Endothelial cell (in vitro differentiated cells): ENCODE results near the gene ANTXR1. TPM values are rescaled to one million over a fixed set of nuclear protein-coding genes. Genes with fewer than 3 reads are reported as not detected.

Source experiments
- DNase-seq: peaks from one replicate; pipeline ENCODE4 v3.0.0; 2021; ENCODE audit warnings: low spot score
- H3K27ac Mint-ChIP-seq: one replicate; pipeline ENCODE4 v1.8.0; 2021; ENCODE audit warnings: mixed read lengths, inconsistent platforms; ENCODE audit not compliant: unreplicated experiment
- H3K27me3 Mint-ChIP-seq: one replicate; pipeline ENCODE4 v1.8.0; 2021; ENCODE audit warnings: mild to moderate bottlenecking, moderate library complexity, mixed read lengths, inconsistent platforms; ENCODE audit not compliant: unreplicated experiment
- H3K36me3 Mint-ChIP-seq: one replicate; pipeline ENCODE4 v1.8.0; 2021; ENCODE audit warnings: mild to moderate bottlenecking, low read depth, mixed read lengths, inconsistent platforms; ENCODE audit not compliant: unreplicated experiment
- H3K4me1 Mint-ChIP-seq: one replicate; pipeline ENCODE4 v1.8.0; 2021; ENCODE audit warnings: mild to moderate bottlenecking, mixed read lengths, inconsistent platforms; ENCODE audit not compliant: unreplicated experiment
- H3K4me3 Mint-ChIP-seq: one replicate; pipeline ENCODE4 v1.8.0; 2021; ENCODE audit warnings: mild to moderate bottlenecking, mixed read lengths, inconsistent platforms; ENCODE audit not compliant: unreplicated experiment
- H3K9me3 Mint-ChIP-seq: one replicate; pipeline ENCODE4 v1.8.0; 2021; ENCODE audit warnings: mixed read lengths, inconsistent platforms; ENCODE audit not compliant: unreplicated experiment
- CTCF ChIP-seq: fragments of 200-600 bp; sonication (generic); IDR thresholded peaks from one replicate; pipeline ENCODE4 v1.5.0; 2021; ENCODE audit warnings: antibody characterized with exemption; ENCODE audit not compliant: unreplicated experiment
- total RNA-seq: library from RNA; stranded (reverse); fragmentation: NEBNext Ultra II Directional; extraction: Animal tissue kit (Norgen Biotek cat#: 25700); gene quantifications from one replicate; pipeline ENCODE4 v1.2.1, GENCODE V29; 2021; ENCODE audit not compliant: unreplicated experiment

The ANTXR1 gene
- total RNA-seq, 1 donor from 2014 or later: 7.5 TPM

DNA sequence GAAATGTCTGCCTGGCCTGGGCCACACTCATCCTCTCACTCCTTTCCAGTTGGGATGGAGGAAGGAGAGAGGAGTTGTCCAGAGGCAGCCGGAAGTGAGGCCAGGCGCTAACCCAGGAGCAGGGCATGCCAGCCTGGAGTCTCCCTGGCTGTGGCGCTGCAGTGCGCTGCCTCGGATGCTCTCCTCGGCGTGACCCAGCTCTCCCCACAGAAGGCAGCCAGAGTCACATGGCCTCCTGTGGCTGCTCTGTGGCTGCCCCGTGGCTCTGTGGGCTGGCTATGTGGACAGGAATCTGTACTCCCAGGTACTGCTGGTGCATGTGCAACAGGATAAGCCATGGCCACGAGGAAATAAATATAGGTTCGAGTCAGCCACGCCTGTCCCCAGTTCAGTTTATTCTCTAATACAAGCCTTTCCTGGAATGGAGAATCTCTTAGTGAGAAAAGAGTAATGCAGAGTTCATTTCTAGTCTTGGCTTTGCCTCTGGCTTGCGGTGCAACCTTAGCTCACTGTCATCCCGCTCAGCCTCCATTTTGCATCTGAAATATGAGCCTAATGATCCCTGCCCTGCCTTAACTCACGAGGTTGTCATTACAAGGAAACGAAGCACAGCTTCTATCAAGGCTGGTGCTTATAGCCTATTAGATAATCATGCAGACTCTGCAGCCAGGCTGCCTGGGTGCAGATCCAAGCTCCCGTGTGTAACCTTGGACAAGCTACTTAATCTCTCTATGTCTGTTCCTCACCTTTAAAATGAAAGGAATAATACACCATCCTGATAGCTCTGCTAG is 106.3 kb downstream of the ANTXR1 start:
- Mint-ChIP-seq H3K27ac (no peak overlapping the region), H3K27me3 (no peaks in the 10 kb centered on the region), H3K4me3 (no peak overlapping the region), H3K9me3 (no peaks in the 10 kb centered on the region), H3K4me1 (no peaks in the 10 kb centered on the region), H3K36me3 (no peaks in the 10 kb centered on the region)
- no peak for DNase-seq
- no peak for TF ChIP-seq CTCF

DNA sequence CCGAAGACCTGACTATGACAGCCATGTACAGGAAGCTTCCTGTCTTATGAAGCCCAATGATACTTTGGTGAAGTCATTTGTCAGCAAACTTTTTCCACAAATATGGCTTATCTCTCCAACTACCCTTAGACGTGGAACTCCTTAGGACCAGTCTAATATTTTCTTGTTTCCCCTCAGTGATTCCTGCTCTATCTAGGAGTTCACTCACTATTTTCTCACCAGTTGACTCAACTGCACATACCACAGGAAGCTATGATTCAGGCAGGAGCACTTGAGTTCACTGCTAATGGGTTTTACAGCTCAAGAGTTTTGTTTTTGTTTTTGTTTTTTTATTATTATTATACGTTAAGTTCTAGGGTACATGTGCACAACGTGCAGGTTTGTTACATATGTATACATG is 109.3 kb downstream of the ANTXR1 start:
- H3K4me1 Mint-ChIP-seq: no peaks in the 10 kb centered on the region
- H3K27ac Mint-ChIP-seq: no peak overlapping the region
- no peaks in the 10 kb centered on the region for H3K36me3 Mint-ChIP-seq

DNA sequence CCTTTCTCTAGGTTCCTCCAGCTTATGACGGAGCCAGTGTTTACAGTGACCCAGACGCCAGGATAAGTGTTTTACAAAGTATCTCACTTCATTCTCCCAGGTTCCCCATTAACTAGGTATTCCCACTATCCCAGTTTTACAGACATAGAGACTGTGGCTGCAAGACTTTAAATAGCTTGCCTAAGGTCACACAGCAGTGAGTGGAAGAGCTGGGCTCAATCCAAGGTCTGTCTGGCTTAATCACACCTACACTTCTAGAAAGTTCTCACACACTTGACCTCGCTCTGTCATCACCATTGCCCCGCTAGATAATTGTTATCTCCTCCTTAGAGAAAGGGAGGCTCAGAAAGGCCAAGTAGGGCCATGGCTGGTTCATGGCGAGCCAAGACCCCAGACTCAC is 110.2 kb downstream of the ANTXR1 start:
- H3K36me3 Mint-ChIP-seq: no peaks in the 10 kb centered on the region
- no peaks in the 10 kb centered on the region for H3K9me3 Mint-ChIP-seq
- no peaks in the 10 kb centered on the region for H3K27me3 Mint-ChIP-seq
- no peak for DNase-seq
- H3K4me1 Mint-ChIP-seq: no peaks in the 10 kb centered on the region
- H3K4me3 Mint-ChIP-seq: no peak overlapping the region
- TF ChIP-seq CTCF: no peak
- H3K27ac Mint-ChIP-seq: no peak overlapping the region

More for the DNA sequence above, 109.3 kb downstream of the ANTXR1 start:
- TF ChIP-seq CTCF: no peak
- Mint-ChIP-seq H3K9me3 (no peaks in the 10 kb centered on the region), H3K4me3 (no peak overlapping the region), H3K27me3 (no peaks in the 10 kb centered on the region)
- no peak for DNase-seq

DNA sequence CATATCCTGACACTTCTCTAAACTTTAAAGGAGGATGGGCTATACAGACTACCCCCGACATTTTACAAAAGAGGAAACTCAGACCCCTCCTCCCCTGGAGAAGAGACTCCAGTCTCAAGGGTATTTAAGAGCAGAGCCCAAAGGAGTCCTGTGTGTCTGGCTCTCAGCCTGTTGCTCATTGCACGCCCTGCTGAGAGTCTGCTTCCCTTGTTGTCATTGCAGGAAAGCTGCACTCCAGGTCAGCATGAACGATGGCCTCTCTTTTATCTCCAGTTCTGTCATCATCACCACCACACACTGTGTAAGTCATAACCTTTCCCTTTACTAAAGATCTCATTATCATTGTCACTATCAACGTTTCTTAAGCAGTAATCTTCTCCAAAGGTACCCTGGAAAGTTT is 111.4 kb downstream of the ANTXR1 start:
- Mint-ChIP-seq H3K36me3 (no peaks in the 10 kb centered on the region), H3K4me3 (no peak overlapping the region), H3K27me3 (no peaks in the 10 kb centered on the region), H3K27ac (no peak overlapping the region), H3K9me3 (no peaks in the 10 kb centered on the region), H3K4me1 (no peaks in the 10 kb centered on the region)
- no peak for DNase-seq
- no peak for TF ChIP-seq CTCF

GRCh38 chr2:69125816-69126215 is 112.8 kb downstream of the ANTXR1 start:
- Mint-ChIP-seq H3K27me3 (no peaks in the 10 kb centered on the region), H3K27ac (no peak overlapping the region), H3K4me1 (no peaks in the 10 kb centered on the region), H3K4me3 (no peak overlapping the region), H3K9me3 (no peaks in the 10 kb centered on the region), H3K36me3 (no peaks in the 10 kb centered on the region)
- no peak for TF ChIP-seq CTCF
- no peak for DNase-seq
